WTC11 (cell line): ENCODE results near the gene KCNK18. TPM values are rescaled to one million over a fixed set of nuclear protein-coding genes. Genes with fewer than 3 reads are reported as not detected.

Source experiments
- ATAC-seq: fragments of 200-7000 bp; cut with Tn5 transposase; 2 replicates; pipeline ENCODE4 v1.10.0; 2021; ENCODE audit warnings: mild to moderate bottlenecking, moderate library complexity
- CTCF ChIA-PET: fragments of 300-600 bp; sonication (Branson Sonifier 250); formaldehyde crosslinking; loops from one replicate; lab custom pipeline; 2021; ENCODE audit warnings: antibody characterized with exemption; lab: Charles Lee
- POLR2A ChIA-PET: fragments of 350-600 bp; sonication (Branson Sonifier 250); formaldehyde crosslinking; loops from one replicate; lab custom pipeline; 2021; ENCODE audit warnings: antibody characterized with exemption; lab: Charles Lee
- DNase-seq: peaks from one replicate; pipeline ENCODE4 v3.0.0; 2021; ENCODE audit warnings: low spot score
- H3K27ac Mint-ChIP-seq: 2 replicates; pipeline ENCODE4 v1.8.0; 2021; ENCODE audit warnings: mixed read lengths
- H3K27me3 Mint-ChIP-seq: 2 replicates; pipeline ENCODE4 v1.8.0; 2021; ENCODE audit warnings: low read depth, mild to moderate bottlenecking, moderate library complexity, mixed read lengths
- H3K36me3 Mint-ChIP-seq: 2 replicates; pipeline ENCODE4 v1.8.0; 2021; ENCODE audit warnings: mixed read lengths
- H3K4me1 Mint-ChIP-seq: 2 replicates; pipeline ENCODE4 v1.8.0; 2022; ENCODE audit warnings: mixed read lengths
- H3K4me3 Mint-ChIP-seq: 2 replicates; pipeline ENCODE4 v1.8.0; 2021; ENCODE audit warnings: mild to moderate bottlenecking, moderate library complexity, mixed read lengths
- H3K9me3 Mint-ChIP-seq: 2 replicates; pipeline ENCODE4 v1.8.0; 2021; ENCODE audit warnings: mixed read lengths
- ATF2 ChIP-seq: sonication (generic); formaldehyde crosslinking; IDR thresholded peaks from 2 replicates; pipeline ENCODE4 v1.8.1; 2022; ENCODE audit warnings: low read depth, missing genetic modification reagents, borderline replicate concordance
- CREM ChIP-seq: sonication (generic); formaldehyde crosslinking; IDR thresholded peaks from 2 replicates; pipeline ENCODE4 v1.8.1; 2022; ENCODE audit warnings: mild to moderate bottlenecking, missing genetic modification reagents, moderate library complexity
- ELF4 ChIP-seq: sonication (generic); formaldehyde crosslinking; IDR thresholded peaks from 2 replicates; pipeline ENCODE4 v1.8.1; 2022; ENCODE audit warnings: low read depth, mild to moderate bottlenecking, moderate library complexity, missing genetic modification reagents
- ETV6 ChIP-seq: sonication (generic); formaldehyde crosslinking; IDR thresholded peaks from 2 replicates; pipeline ENCODE4 v1.8.1; 2022; ENCODE audit warnings: mild to moderate bottlenecking, missing genetic modification reagents
- GABPB1 ChIP-seq: sonication (generic); formaldehyde crosslinking; IDR thresholded peaks from 2 replicates; pipeline ENCODE4 v1.8.1; 2023; ENCODE audit warnings: mild to moderate bottlenecking, missing genetic modification reagents
- JAZF1 ChIP-seq: fragments of 250-450 bp; sonication (Bioruptor Pico); IDR thresholded peaks from 2 replicates; pipeline ENCODE4 v1.9.0; 2021; ENCODE audit warnings: moderate library complexity, mild to moderate bottlenecking, inconsistent platforms
- JUN ChIP-seq: sonication (generic); formaldehyde crosslinking; IDR thresholded peaks from 2 replicates; pipeline ENCODE4 v1.8.0; 2023; ENCODE audit warnings: mild to moderate bottlenecking, missing genetic modification reagents
- MXD4 ChIP-seq: fragments of 250-450 bp; sonication (Bioruptor Pico); IDR thresholded peaks from 2 replicates; pipeline ENCODE4 v1.8.0; 2021; ENCODE audit warnings: mild to moderate bottlenecking, moderate library complexity, borderline replicate concordance
- MYBL2 ChIP-seq: sonication (generic); formaldehyde crosslinking; IDR thresholded peaks from 2 replicates; pipeline ENCODE4 v1.8.1; 2023; ENCODE audit warnings: mild to moderate bottlenecking, moderate library complexity, missing genetic modification reagents
- NFATC4 ChIP-seq: fragments of 250-450 bp; sonication (Bioruptor Pico); IDR thresholded peaks from 2 replicates; pipeline ENCODE4 v1.9.0; 2021; ENCODE audit warnings: mild to moderate bottlenecking
- NR3C1 ChIP-seq: sonication (generic); formaldehyde crosslinking; conservative IDR thresholded peaks from 2 replicates; pipeline ENCODE4 v1.8.1; 2023; ENCODE audit warnings: low read depth, mild to moderate bottlenecking, missing genetic modification reagents
- SP1 ChIP-seq: sonication (generic); formaldehyde crosslinking; conservative IDR thresholded peaks from 2 replicates; pipeline ENCODE4 v1.8.1; 2022; ENCODE audit warnings: missing genetic modification reagents
- ZNF416 ChIP-seq: fragments of 250-450 bp; sonication (Bioruptor Pico); IDR thresholded peaks from 2 replicates; pipeline ENCODE4 v1.9.0; 2021; ENCODE audit warnings: mild to moderate bottlenecking, inconsistent platforms
- ZNF423 ChIP-seq: fragments of 250-450 bp; sonication (Bioruptor Pico); IDR thresholded peaks from 2 replicates; pipeline ENCODE4 v2.1.2; 2022; ENCODE audit warnings: mild to moderate bottlenecking, moderate library complexity
- ZNF671 ChIP-seq: fragments of 250-450 bp; sonication (Bioruptor Pico); IDR thresholded peaks from 2 replicates; pipeline ENCODE4 v1.8.0; 2021; ENCODE audit warnings: mild to moderate bottlenecking
- total RNA-seq: library from RNA; stranded (reverse); gene quantifications from 3 replicates; pipeline ENCODE4 v1.2.3, GENCODE V29; 2021
- TF ChIP-seq, protein P1 (sequence below): fragments of 250-450 bp; sonication (Bioruptor Pico); conservative IDR thresholded peaks from 2 replicates; pipeline ENCODE4 v1.9.0; 2021; ENCODE audit warnings: mild to moderate bottlenecking
- TF ChIP-seq, protein P2 (sequence below): sonication (generic); formaldehyde crosslinking; IDR thresholded peaks from 2 replicates; pipeline ENCODE4 v1.8.0; 2023; ENCODE audit warnings: missing genetic modification reagents
- TF ChIP-seq, protein P3 (sequence below): sonication (generic); formaldehyde crosslinking; IDR thresholded peaks from 2 replicates; pipeline ENCODE4 v1.8.0; 2022; ENCODE audit warnings: mild to moderate bottlenecking, missing genetic modification reagents
- TF ChIP-seq, protein P4 (sequence below): fragments of 250-450 bp; sonication (Bioruptor Pico); IDR thresholded peaks from 2 replicates; pipeline ENCODE4 v1.9.0; 2021; ENCODE audit warnings: mild to moderate bottlenecking, borderline replicate concordance

Gene KCNK18
- total RNA-seq, 1 experiment from 2014 or later = not detected

DNA sequence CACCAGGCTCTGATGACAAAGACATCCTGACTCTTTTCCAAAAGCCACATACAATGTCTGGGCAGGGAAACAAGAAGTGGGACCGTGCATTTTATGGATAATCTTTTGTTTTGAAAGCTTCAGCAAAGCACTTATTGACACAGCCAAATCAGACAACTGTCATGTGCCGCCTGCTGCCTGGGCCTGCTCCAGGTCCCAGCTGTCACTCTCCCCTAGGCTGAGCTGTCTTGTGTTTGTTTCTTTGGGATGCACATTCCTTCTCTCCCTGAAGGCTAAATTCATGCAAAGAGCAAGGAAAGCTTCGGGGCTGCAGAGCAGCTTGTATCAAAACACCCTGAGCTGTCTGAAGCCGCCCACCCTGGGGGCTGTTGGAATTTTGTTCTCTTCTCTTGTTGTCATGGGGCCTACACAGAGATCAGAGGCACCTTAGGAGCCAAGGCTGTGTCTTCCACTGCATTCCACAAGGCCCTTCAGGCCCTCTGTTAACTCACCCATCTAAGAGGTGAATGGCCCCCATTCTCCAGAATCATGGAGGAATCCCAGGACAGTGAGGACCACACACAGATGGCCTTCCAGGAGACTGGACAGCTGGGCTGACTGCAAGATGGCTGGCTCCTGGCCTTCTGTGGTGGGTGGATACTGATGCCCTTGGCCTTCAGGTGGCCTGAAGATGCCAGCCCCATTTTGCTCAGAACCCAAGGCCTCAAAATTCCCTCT lies 25.8 kb downstream of the KCNK18 start:
- DNase-seq (no peak), ATAC-seq (no peak)
- Mint-ChIP-seq H3K4me3 (no peak overlapping the region), H3K27me3 (peaks cover 13% of the 10 kb centered on the region), H3K36me3 (no peaks in the 10 kb centered on the region), H3K9me3 (no peaks in the 10 kb centered on the region), H3K27ac (no peak overlapping the region), H3K4me1 (peaks cover 22% of the 10 kb centered on the region)
- TF ChIP-seq CREM (CRISPR knock-in tag) (no peak), SP1 (CRISPR knock-in tag) (no peak), MXD4 (CRISPR knock-in tag) (no peak)
- TF ChIP-seq, protein P1, sequence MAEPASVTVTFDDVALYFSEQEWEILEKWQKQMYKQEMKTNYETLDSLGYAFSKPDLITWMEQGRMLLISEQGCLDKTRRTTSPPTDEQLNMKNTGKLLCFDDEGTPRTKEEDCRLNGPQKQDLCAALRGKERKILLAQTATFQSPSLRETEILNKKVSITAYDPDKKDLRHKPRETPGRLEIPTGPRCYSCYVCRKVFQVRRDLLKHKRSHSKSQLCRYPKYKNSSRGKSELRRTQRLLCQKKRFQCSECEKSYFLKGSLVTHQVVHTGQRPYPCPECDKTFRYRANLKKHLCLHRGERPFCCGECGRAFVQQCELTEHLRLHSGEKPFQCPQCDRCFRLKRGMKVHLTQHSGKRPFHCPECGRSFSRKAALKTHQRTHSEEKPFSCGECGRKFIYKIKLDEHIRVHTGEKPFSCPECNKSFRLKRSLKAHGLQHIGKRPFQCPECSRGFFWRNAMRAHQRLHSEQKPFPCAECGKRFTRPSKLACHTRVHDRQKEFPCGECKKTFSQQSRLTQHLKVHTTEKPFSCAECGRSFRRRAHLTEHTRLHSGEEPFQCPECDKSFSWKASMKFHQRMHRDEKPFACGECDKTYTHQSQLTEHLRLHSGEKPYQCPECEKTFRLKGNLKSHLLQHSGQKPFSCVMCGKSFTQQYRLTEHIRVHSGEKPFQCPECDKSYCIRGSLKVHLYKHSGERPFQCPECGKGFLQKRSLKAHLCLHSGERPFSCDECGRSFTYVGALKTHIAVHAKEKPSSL = no peak
- ChIA-PET POLR2A (no interaction called here), CTCF (interaction anchor here (1.0 to 1.9 kb wide), 3 partner anchors 19 to 97 kb away, joined by 4 to 6 read pairs (median 5); no protein-coding TSS in a partner anchor)

- DNase-seq = no peak
- ATAC-seq = no peak
- ChIA-PET POLR2A (no interaction called here), CTCF (interaction anchor here (1.0 to 1.9 kb wide), 3 partner anchors 18 to 96 kb away, joined by 4 to 6 read pairs (median 5); no protein-coding TSS in a partner anchor)
- H3K27ac Mint-ChIP-seq = no peak overlapping the region
- H3K9me3 Mint-ChIP-seq = no peaks in the 10 kb centered on the region
- H3K27me3 Mint-ChIP-seq = peaks cover 7% of the 10 kb centered on the region
- no peak overlapping the region for H3K4me3 Mint-ChIP-seq
- H3K4me1 Mint-ChIP-seq = peaks cover 22% of the 10 kb centered on the region
- TF ChIP-seq NFATC4 (CRISPR knock-in tag) = no peak
- TF ChIP-seq ELF4 (CRISPR knock-in tag) = no peak
- no peak for TF ChIP-seq NR3C1 (CRISPR knock-in tag)
- no peak for TF ChIP-seq JUN (CRISPR knock-in tag)
- TF ChIP-seq ZNF423 (CRISPR knock-in tag) = no peak
- TF ChIP-seq GABPB1 = no peak
- no peak for TF ChIP-seq ETV6
- no peak for TF ChIP-seq ZNF671 (CRISPR knock-in tag)
- TF ChIP-seq, protein P2, sequence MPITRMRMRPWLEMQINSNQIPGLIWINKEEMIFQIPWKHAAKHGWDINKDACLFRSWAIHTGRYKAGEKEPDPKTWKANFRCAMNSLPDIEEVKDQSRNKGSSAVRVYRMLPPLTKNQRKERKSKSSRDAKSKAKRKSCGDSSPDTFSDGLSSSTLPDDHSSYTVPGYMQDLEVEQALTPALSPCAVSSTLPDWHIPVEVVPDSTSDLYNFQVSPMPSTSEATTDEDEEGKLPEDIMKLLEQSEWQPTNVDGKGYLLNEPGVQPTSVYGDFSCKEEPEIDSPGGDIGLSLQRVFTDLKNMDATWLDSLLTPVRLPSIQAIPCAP = no peak
- H3K36me3 Mint-ChIP-seq = no peaks in the 10 kb centered on the region
Measured at GRCh38 chr10:117223693-117224430, 26.6 kb downstream of the KCNK18 start.

GRCh38 chr10:117224881-117225280 lies 27.6 kb downstream of the KCNK18 start:
- H3K36me3 Mint-ChIP-seq = peaks cover 8% of the 10 kb centered on the region; the same call in 1 of the 2 replicates
- no peak for DNase-seq

More at GRCh38 chr10:117224881-117225280, 27.6 kb downstream of the KCNK18 start:
- H3K4me3 Mint-ChIP-seq = no peak overlapping the region
- ATAC-seq = no peak
- peaks cover 7% of the 10 kb centered on the region; the same call in 1 of the 2 replicates for H3K27me3 Mint-ChIP-seq
- H3K27ac Mint-ChIP-seq = no peak overlapping the region
- peaks cover 22% of the 10 kb centered on the region for H3K4me1 Mint-ChIP-seq
- ChIA-PET CTCF (interaction anchor here (1.2 to 5.1 kb wide), 2 partner anchors 7 to 218 kb away, joined by 3 to 81 read pairs; no protein-coding TSS in a partner anchor), POLR2A (no interaction called here)
- peaks cover 9% of the 10 kb centered on the region for H3K9me3 Mint-ChIP-seq
- TF ChIP-seq ATF2 (CRISPR knock-in tag) (no peak), ZNF416 (CRISPR knock-in tag) (no peak), CREM (CRISPR knock-in tag) (no peak), JAZF1 (CRISPR knock-in tag) (no peak), MYBL2 (CRISPR knock-in tag) (no peak), NR3C1 (CRISPR knock-in tag) (no peak)
- TF ChIP-seq, protein P3, sequence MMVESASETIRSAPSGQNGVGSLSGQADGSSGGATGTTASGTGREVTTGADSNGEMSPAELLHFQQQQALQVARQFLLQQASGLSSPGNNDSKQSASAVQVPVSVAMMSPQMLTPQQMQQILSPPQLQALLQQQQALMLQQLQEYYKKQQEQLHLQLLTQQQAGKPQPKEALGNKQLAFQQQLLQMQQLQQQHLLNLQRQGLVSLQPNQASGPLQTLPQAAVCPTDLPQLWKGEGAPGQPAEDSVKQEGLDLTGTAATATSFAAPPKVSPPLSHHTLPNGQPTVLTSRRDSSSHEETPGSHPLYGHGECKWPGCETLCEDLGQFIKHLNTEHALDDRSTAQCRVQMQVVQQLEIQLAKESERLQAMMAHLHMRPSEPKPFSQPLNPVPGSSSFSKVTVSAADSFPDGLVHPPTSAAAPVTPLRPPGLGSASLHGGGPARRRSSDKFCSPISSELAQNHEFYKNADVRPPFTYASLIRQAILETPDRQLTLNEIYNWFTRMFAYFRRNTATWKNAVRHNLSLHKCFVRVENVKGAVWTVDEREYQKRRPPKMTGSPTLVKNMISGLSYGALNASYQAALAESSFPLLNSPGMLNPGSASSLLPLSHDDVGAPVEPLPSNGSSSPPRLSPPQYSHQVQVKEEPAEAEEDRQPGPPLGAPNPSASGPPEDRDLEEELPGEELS (CRISPR knock-in tag) = no peak
- TF ChIP-seq, protein P2 = no peak
- TF ChIP-seq, protein P4, sequence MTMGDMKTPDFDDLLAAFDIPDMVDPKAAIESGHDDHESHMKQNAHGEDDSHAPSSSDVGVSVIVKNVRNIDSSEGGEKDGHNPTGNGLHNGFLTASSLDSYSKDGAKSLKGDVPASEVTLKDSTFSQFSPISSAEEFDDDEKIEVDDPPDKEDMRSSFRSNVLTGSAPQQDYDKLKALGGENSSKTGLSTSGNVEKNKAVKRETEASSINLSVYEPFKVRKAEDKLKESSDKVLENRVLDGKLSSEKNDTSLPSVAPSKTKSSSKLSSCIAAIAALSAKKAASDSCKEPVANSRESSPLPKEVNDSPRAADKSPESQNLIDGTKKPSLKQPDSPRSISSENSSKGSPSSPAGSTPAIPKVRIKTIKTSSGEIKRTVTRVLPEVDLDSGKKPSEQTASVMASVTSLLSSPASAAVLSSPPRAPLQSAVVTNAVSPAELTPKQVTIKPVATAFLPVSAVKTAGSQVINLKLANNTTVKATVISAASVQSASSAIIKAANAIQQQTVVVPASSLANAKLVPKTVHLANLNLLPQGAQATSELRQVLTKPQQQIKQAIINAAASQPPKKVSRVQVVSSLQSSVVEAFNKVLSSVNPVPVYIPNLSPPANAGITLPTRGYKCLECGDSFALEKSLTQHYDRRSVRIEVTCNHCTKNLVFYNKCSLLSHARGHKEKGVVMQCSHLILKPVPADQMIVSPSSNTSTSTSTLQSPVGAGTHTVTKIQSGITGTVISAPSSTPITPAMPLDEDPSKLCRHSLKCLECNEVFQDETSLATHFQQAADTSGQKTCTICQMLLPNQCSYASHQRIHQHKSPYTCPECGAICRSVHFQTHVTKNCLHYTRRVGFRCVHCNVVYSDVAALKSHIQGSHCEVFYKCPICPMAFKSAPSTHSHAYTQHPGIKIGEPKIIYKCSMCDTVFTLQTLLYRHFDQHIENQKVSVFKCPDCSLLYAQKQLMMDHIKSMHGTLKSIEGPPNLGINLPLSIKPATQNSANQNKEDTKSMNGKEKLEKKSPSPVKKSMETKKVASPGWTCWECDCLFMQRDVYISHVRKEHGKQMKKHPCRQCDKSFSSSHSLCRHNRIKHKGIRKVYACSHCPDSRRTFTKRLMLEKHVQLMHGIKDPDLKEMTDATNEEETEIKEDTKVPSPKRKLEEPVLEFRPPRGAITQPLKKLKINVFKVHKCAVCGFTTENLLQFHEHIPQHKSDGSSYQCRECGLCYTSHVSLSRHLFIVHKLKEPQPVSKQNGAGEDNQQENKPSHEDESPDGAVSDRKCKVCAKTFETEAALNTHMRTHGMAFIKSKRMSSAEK (CRISPR knock-in tag) = no peak
